A549 (cell line): ENCODE measurements around the gene PTGR1. TPM values are rescaled to one million over a fixed set of nuclear protein-coding genes. Genes with fewer than 3 reads are reported as not detected.

ENCODE experiments used
- ATAC-seq, 2 experiments: fragments of 200-7000 bp in 1 of 2; fragments of >200 bp in 1 of 2; cut with Nextera tagmentation in 1 of 2; cut with Tn5 transposase in 1 of 2; 3 replicates each; pipeline versions ENCODE4 v1.8.0 to v1.9.1; 2018 to 2020; ENCODE audit warnings: mild to moderate bottlenecking in 1 of 2, moderate library complexity in 1 of 2
- CTCF ChIA-PET: fragments of 300-600 bp; sonication (Branson Sonifier 250); formaldehyde crosslinking; extraction: SDS; loops from one replicate; lab custom pipeline; 2021; ENCODE audit warnings: antibody characterized with exemption, inconsistent platforms; lab: Yijun Ruan, JAX
- POLR2A ChIA-PET: fragments of 350-600 bp; formaldehyde crosslinking; extraction: SDS; loops from one replicate; lab custom pipeline; 2021; ENCODE audit warnings: antibody characterized with exemption, inconsistent platforms; lab: Yijun Ruan, JAX
- DNase-seq, 2 experiments: peaks; one replicate each; pipeline versions ENCODE4 v3.0.0 to v3.0.0-alpha.2; 2011 to 2016; ENCODE audit warnings: low read depth in 1 of 2, low spot score in 1 of 2
- FAIRE-seq: peaks from 2 replicates; lab custom pipeline; 2011; peaks lifted over from hg19 to GRCh38; lab: Jason Lieb, UNC
- H3K27ac ChIP-seq, 2 experiments: fragments of >200 bp; sonication (Bioruptor Twin); formaldehyde crosslinking; 3 replicates each; pipeline ENCODE4 v1.5.1; 2016 to 2017
- H3K4me1 ChIP-seq: fragments of >200 bp; sonication (Bioruptor Twin); formaldehyde crosslinking; 3 replicates; pipeline ENCODE4 v1.6.1; 2016
- H3K4me2 ChIP-seq: fragments of >200 bp; sonication (Bioruptor Twin); formaldehyde crosslinking; 3 replicates; pipeline ENCODE4 v1.6.1; 2016
- H3K4me3 ChIP-seq: fragments of >200 bp; sonication (Bioruptor Twin); formaldehyde crosslinking; 3 replicates; pipeline ENCODE4 v1.5.1; 2016
- H3K9me3 ChIP-seq: fragments of >200 bp; sonication (Bioruptor Twin); formaldehyde crosslinking; 3 replicates; pipeline ENCODE4 v1.6.1; 2016
- BCL3 ChIP-seq: fragments of >200 bp; sonication (Bioruptor Twin); formaldehyde crosslinking; IDR thresholded peaks from 3 replicates; pipeline ENCODE4 v1.6.1; 2016
- E2F6 ChIP-seq: IDR thresholded peaks from 2 replicates; pipeline ENCODE4 v1.6.1; 2012; ENCODE audit warnings: low read depth, borderline replicate concordance
- EHF ChIP-seq: fragments of 250-450 bp; sonication (Bioruptor Pico); IDR thresholded peaks from 2 replicates; pipeline ENCODE4 v1.5.0; 2020; ENCODE audit warnings: mild to moderate bottlenecking
- ESRRA ChIP-seq: fragments of 150-350 bp; IDR thresholded peaks from 2 replicates; pipeline ENCODE4 v1.6.1; 2014; ENCODE audit warnings: mild to moderate bottlenecking, low read length, borderline replicate concordance
- FOSL2 ChIP-seq, 2 experiments: fragments of 450-650 bp in 1 of 2; fragments of >200 bp in 1 of 2; sonication (Bioruptor Twin) in 1 of 2; formaldehyde crosslinking; IDR thresholded peaks; 2 replicates each; pipeline versions ENCODE4 v1.5.0 to v1.6.1; 2016 to 2020; ENCODE audit warnings: mild to moderate bottlenecking in 1 of 2, moderate library complexity in 1 of 2
- HOXB13 ChIP-seq: fragments of 250-450 bp; sonication (Bioruptor Pico); IDR thresholded peaks from 2 replicates; pipeline ENCODE4 v1.5.0; 2020; ENCODE audit warnings: low read depth, mild to moderate bottlenecking, moderate library complexity
- HOXB5 ChIP-seq: fragments of 250-450 bp; sonication (Bioruptor Pico); IDR thresholded peaks from 2 replicates; pipeline ENCODE4 v1.5.0; 2020; ENCODE audit warnings: mild to moderate bottlenecking, moderate library complexity
- JUN ChIP-seq, 2 experiments: fragments of >200 bp; sonication (Bioruptor Twin); formaldehyde crosslinking; IDR thresholded peaks; 2 replicates in 1 of 2; 3 replicates in 1 of 2; pipeline ENCODE4 v1.6.1; 2016 to 2017
- KDM1A ChIP-seq: fragments of 200-600 bp; sonication (generic); IDR thresholded peaks from 2 replicates; pipeline ENCODE4 v1.6.1; 2016; ENCODE audit warnings: low read depth, mild to moderate bottlenecking
- MAX ChIP-seq: IDR thresholded peaks from 2 replicates; pipeline ENCODE4 v1.6.1; 2012
- MAZ ChIP-seq: fragments of 150-350 bp; IDR thresholded peaks from 2 replicates; pipeline ENCODE4 v1.6.1; 2014; ENCODE audit warnings: antibody characterized with exemption, low read depth, low read length, borderline replicate concordance
- MYC ChIP-seq: IDR thresholded peaks from 2 replicates; pipeline ENCODE4 v1.6.1; 2012; ENCODE audit warnings: mild to moderate bottlenecking, inconsistent platforms, low read length, improper control_type of control experiment, borderline replicate concordance
- PBX3 ChIP-seq: IDR thresholded peaks from 2 replicates; pipeline ENCODE4 v1.6.1; 2012
- PHF8 ChIP-seq: fragments of 200-600 bp; sonication (generic); IDR thresholded peaks from 2 replicates; pipeline ENCODE4 v1.6.1; 2016; ENCODE audit warnings: low read depth, mild to moderate bottlenecking, antibody characterized with exemption, moderate library complexity, borderline replicate concordance
- POLR2A ChIP-seq: IDR thresholded peaks from 2 replicates; pipeline ENCODE4 v1.6.1; 2012; ENCODE audit warnings: mild to moderate bottlenecking, low read length
- POLR2AphosphoS2 ChIP-seq: conservative IDR thresholded peaks from 2 replicates; pipeline ENCODE4 v1.6.1; 2012; ENCODE audit warnings: low read length, improper control_type of control experiment, inconsistent platforms
- RAD21 ChIP-seq, 2 experiments: fragments of >200 bp in 1 of 2; sonication (Bioruptor Twin) in 1 of 2; formaldehyde crosslinking in 1 of 2; IDR thresholded peaks in 1 of 2; conservative IDR thresholded peaks in 1 of 2; 2 replicates in 1 of 2; 3 replicates in 1 of 2; pipeline ENCODE4 v1.6.1; 2012 to 2018; ENCODE audit warnings: inconsistent platforms in 1 of 2
- RARB ChIP-seq: fragments of 250-450 bp; sonication (Bioruptor Pico); IDR thresholded peaks from 2 replicates; pipeline ENCODE4 v1.8.0; 2021; ENCODE audit warnings: mild to moderate bottlenecking, moderate library complexity
- TP53 ChIP-seq: fragments of 250-450 bp; sonication (Bioruptor Pico); IDR thresholded peaks from 2 replicates; pipeline ENCODE4 v1.5.0; 2021; ENCODE audit warnings: mild to moderate bottlenecking, moderate library complexity
- USF2 ChIP-seq: fragments of 450-650 bp; IDR thresholded peaks from 2 replicates; pipeline ENCODE4 v1.6.1; 2014; ENCODE audit warnings: antibody characterized with exemption
- WGBS: methylation state at CpG from one replicate; pipeline ENCODE4 v1.1.6; 2017; ENCODE audit errors: missing lambda C conversion rate; 5-methylcytosine and 5-hydroxymethylcytosine counted together
- polyA minus RNA-seq: library from RNA; depleted of rRNA, polyadenylated mRNA; stranded (reverse); fragments of >200 nt; gene quantifications from 2 replicates; pipeline ENCODE4 v1.2.3, GENCODE V29; 2011; rRNA and poly(A)+ RNA removed
- polyA plus RNA-seq, 4 experiments: library from polyadenylated mRNA; depleted of rRNA in 3 of 4; stranded (reverse); fragments of >200 nt; fragmentation: RNase III in 1 of 4; extraction: RNeasy Plus Mini Kit Qiagen cat#74134 plus additional on column Dnase treatment in 1 of 4; gene quantifications; 2 replicates in 3 of 4; 3 replicates in 1 of 4; pipeline ENCODE4 v1.2.3, GENCODE V29; 2011 to 2017

Gene PTGR1
- polyA plus RNA-seq (2011; rRNA removed) (563 and 672 TPM in 2 replicates), polyA plus RNA-seq (2017; fragmentation: RNase III; extraction: RNeasy Plus Mini Kit Qiagen cat#74134 plus additional on column Dnase treatment) (494 to 552 TPM (median 495 TPM) in 3 replicates), polyA minus RNA-seq (221 and 291 TPM in 2 replicates)
- 218 and 220 TPM in 2 replicates for polyA plus RNA-seq (2012; cell fraction: cytosol; rRNA removed)
- 70.5 and 156 TPM in 2 replicates for polyA plus RNA-seq (2012; cell fraction: nucleus; rRNA removed)

GRCh38 chr9:111599092-111599954 is at the start of gene PTGR1:
TSS of gene PTGR1 (minus strand) at chr9:111599647. CDS start at chr9:111597422, 2,225 bp downstream.
- CTCF ChIA-PET = interaction anchor here (1.1 to 8.9 kb wide), 13 partner anchors 9 to 470 kb away, joined by 3 to 112 read pairs (median 5); no protein-coding TSS in a partner anchor
- DNase-seq = peak; percentile 72 to 87
- Histone ChIP-seq H3K27ac (peak within 1 kb of the TSS; percentile 92 to 94), H3K4me3 (peak within 1 kb of the TSS; percentile 96), H3K9me3 (0 out of 3 replicates have a peak, but pooled peaks cover 4% of the 10 kb centered on the region), H3K4me2 (peak within 1 kb of the TSS; percentile 74), H3K4me1 (peaks cover 67% of the 10 kb centered on the region)
- peak; percentile 81 to 82 for ATAC-seq
- no peak for FAIRE-seq
- WGBS = 2% methylated on average over 45 of the region's 64 CpGs
- TF ChIP-seq KDM1A (no peak), ESRRA (no peak), PBX3 (peak; percentile 5; the same call in 1 of the 2 replicates), HOXB5 (no peak), MAZ (0 out of 2 replicates have a peak, but pooled peaks have one; percentile 12), USF2 (no peak), RAD21 (conservative IDR thresholded peaks at IDR 0.05 in 1 of 2, IDR thresholded peaks at IDR 0.05 in 1 of 2) (0 out of 5 replicates have a peak, but pooled peaks of 1 of the 2 experiments have one; percentile 12), E2F6 (0 out of 2 replicates have a peak, but pooled peaks have one; percentile 28), POLR2AphosphoS2 (no peak), PHF8 (peak; percentile 38; the same call in 1 of the 2 replicates), TP53 (CRISPR knock-in tag) (no peak), MYC (0 out of 2 replicates have a peak, but pooled peaks have one; percentile 36), HOXB13 (CRISPR knock-in tag) (peak; percentile 44; the same call in 1 of the 2 replicates), BCL3 (peak; percentile 91; the same call in 2 of the 3 replicates), EHF (CRISPR knock-in tag) (no peak), POLR2A (peak; percentile 92), JUN (IDR thresholded peaks at IDR 0.05) (peak; percentile 95), RARB (CRISPR knock-in tag) (no peak), MAX (peak; percentile 76), FOSL2 (IDR thresholded peaks at IDR 0.05) (no peak), FOSL2 (CRISPR knock-in tag; IDR thresholded peaks at IDR 0.05) (no peak)
- POLR2A ChIA-PET = interaction anchor here (0.6 to 4.6 kb wide), 12 partner anchors 9 to 307 kb away, joined by 3 to 37 read pairs (median 4); partner anchors contain the start of gene DNAJC25
